ENCODE data around the gene RSPH10B2.

DNA sequence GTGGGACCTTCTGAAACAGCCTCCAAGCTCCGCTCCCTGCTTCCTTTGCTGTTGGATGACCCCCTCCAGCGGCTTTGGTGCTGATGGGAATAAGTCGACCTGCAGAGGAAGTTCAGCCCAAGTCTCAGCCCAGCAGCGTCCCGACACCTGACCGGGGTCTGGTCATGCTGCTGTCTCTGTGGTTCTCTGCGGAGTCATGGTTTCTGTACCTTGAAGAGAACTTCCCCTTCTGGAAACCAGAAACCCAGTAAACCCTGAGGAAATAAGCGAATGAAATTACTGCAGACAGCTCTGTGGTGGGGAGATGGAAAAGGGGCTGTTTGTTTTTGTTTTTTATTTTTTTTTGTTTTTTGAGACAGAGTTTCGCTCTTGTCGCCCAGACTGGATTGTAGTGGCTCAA lies 28.9 kb upstream of the RSPH10B2 start:
- no peak for TF ChIP-seq CTCF (IDR thresholded peaks at IDR 0.05; ENCODE audit: low read length)
- TF ChIP-seq EZH2 (IDR thresholded peaks at IDR 0.05; ENCODE audit: borderline replicate concordance, low read length) = no peak

Data from OCI-LY1 (cell line).